22Rv1 (cell line): ENCODE results near the gene DNASE1.

Experiments
- CTCF ChIP-seq: fragments of 450-650 bp; IDR thresholded peaks from 2 replicates; pipeline ENCODE4 v1.5.1; 2017; ENCODE audit warnings: mild to moderate bottlenecking
- ZFX ChIP-seq: fragments of 450-650 bp; IDR thresholded peaks from 2 replicates; pipeline ENCODE4 v1.6.1; 2017; ENCODE audit warnings: antibody characterized with exemption, borderline replicate concordance

- TF ChIP-seq ZFX (no peak), CTCF (no peak)
Measured at GRCh38 chr16:3672571-3673041, 18.1 kb downstream of the DNASE1 start.
